ENCODE data around the gene SPAG17.

Gene SPAG17

GRCh38 chr1:118160806-118161205, 24.2 kb downstream of the SPAG17 start:
- no peak for DNase-seq (ENCODE audit: low read depth)

- no peak for DNase-seq (ENCODE audit: low read depth)
Measured at GRCh38 chr1:118159569-118159968, 25.5 kb downstream of the SPAG17 start.

- no peak for DNase-seq (ENCODE audit: low read depth)
Measured at GRCh38 chr1:118158924-118159323, 26.1 kb downstream of the SPAG17 start.

- no peak for DNase-seq (ENCODE audit: low read depth)
Measured at GRCh38 chr1:118157506-118157905, 27.5 kb downstream of the SPAG17 start.

GRCh38 chr1:118155106-118155505, 29.9 kb downstream of the SPAG17 start:
- no peak for DNase-seq (ENCODE audit: low read depth)

GRCh38 chr1:118154220-118154619, 30.8 kb downstream of the SPAG17 start:
- no peak for DNase-seq (ENCODE audit: low read depth)

GRCh38 chr1:118151312-118151937, 33.6 kb downstream of the SPAG17 start:
- no peak for DNase-seq (ENCODE audit: low read depth)

GRCh38 chr1:118149799-118150198, 35.2 kb downstream of the SPAG17 start:
- DNase-seq (ENCODE audit: low read depth): no peak

GRCh38 chr1:118148034-118148433, 37.0 kb downstream of the SPAG17 start:
- DNase-seq (ENCODE audit: low read depth): no peak

- no peak for DNase-seq (ENCODE audit: low read depth)
Measured at GRCh38 chr1:118147522-118147921, 37.5 kb downstream of the SPAG17 start.

GRCh38 chr1:118145721-118146120, 39.3 kb downstream of the SPAG17 start:
- no peak for DNase-seq (ENCODE audit: low read depth)

GRCh38 chr1:118144684-118145083, 40.3 kb downstream of the SPAG17 start:
- no peak for DNase-seq (ENCODE audit: low read depth)

- DNase-seq (ENCODE audit: low read depth): no peak
Measured at GRCh38 chr1:118143831-118144230, 41.2 kb downstream of the SPAG17 start.

GRCh38 chr1:118143121-118143520, 41.9 kb downstream of the SPAG17 start:
- DNase-seq (ENCODE audit: low read depth): no peak

GRCh38 chr1:118142546-118142945, 42.5 kb downstream of the SPAG17 start:
- no peak for DNase-seq (ENCODE audit: low read depth)

- no peak for DNase-seq (ENCODE audit: low read depth)
Measured at GRCh38 chr1:118137900-118138299, 47.1 kb downstream of the SPAG17 start.

GRCh38 chr1:118136187-118136941, 48.7 kb downstream of the SPAG17 start:
- DNase-seq (ENCODE audit: low read depth): no peak

- DNase-seq (ENCODE audit: low read depth): no peak
Measured at GRCh38 chr1:118132000-118132399, 53.0 kb downstream of the SPAG17 start.

GRCh38 chr1:118128761-118129160, 56.3 kb downstream of the SPAG17 start:
- DNase-seq (ENCODE audit: low read depth): no peak

GRCh38 chr1:118124064-118124463, 61.0 kb downstream of the SPAG17 start:
- no peak for DNase-seq (ENCODE audit: low read depth)

- DNase-seq (ENCODE audit: low read depth): no peak
Measured at GRCh38 chr1:118123116-118123839, 61.8 kb downstream of the SPAG17 start.

- DNase-seq (ENCODE audit: low read depth): no peak
Measured at GRCh38 chr1:118122234-118123004, 62.6 kb downstream of the SPAG17 start.
